ENCODE measurements around the gene ADAMTS18.

DNA sequence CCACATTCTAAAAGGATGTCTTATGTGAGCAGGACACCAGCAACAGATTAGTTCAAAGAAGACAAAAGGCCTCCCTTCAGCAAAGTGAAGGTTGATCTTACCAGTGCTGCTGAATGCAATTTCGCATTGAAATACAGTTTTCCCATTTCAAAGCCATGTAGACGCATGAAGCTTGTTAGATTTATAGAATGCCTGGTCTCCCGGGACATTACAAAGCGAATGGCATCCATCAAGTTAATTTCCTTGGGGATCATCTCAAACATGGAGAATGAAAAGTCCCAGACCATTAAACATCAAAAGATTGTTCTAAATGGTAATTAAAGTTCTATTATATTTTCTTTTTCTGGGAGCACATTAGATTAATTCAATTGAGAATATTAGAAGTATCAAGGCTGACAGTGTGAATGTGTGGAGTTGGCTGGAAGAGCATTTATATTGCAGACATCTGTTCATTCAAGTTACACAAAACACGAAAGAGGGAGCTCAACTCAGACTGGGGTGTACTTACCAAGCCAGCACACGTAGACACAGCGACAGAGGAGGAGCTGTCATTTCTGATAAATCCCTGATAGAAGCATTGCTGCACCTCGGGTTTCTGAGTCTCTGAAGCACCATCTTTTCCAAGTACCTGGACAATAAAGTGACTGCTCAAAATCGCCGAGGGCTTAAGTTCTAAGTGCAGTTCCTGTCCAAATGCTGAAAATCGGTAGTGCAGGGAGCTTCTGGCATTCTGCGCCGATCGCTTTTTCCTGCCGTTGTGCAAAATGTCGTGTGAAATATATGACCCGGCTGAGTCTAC lies 3.8 kb downstream of the ADAMTS18 start:
- TF ChIP-seq, protein P1, sequence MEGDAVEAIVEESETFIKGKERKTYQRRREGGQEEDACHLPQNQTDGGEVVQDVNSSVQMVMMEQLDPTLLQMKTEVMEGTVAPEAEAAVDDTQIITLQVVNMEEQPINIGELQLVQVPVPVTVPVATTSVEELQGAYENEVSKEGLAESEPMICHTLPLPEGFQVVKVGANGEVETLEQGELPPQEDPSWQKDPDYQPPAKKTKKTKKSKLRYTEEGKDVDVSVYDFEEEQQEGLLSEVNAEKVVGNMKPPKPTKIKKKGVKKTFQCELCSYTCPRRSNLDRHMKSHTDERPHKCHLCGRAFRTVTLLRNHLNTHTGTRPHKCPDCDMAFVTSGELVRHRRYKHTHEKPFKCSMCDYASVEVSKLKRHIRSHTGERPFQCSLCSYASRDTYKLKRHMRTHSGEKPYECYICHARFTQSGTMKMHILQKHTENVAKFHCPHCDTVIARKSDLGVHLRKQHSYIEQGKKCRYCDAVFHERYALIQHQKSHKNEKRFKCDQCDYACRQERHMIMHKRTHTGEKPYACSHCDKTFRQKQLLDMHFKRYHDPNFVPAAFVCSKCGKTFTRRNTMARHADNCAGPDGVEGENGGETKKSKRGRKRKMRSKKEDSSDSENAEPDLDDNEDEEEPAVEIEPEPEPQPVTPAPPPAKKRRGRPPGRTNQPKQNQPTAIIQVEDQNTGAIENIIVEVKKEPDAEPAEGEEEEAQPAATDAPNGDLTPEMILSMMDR (conservative IDR thresholded peaks at IDR 0.05; ENCODE audit: low read depth, low read length), result no peak
- no peak for TF ChIP-seq EZH2 (IDR thresholded peaks at IDR 0.05; ENCODE audit: low read length, unreplicated experiment)
